IMR-90 (cell line): ENCODE results near the gene RAB1A. TPM values are rescaled to one million over a fixed set of nuclear protein-coding genes. Genes with fewer than 3 reads are reported as not detected.

ENCODE experiments used
- ATAC-seq: fragments of 200-7000 bp; cut with Tn5 transposase; 2 replicates; pipeline ENCODE4 v1.9.1; 2020; ENCODE audit warnings: low read depth, mild to moderate bottlenecking, moderate library complexity
- BruUV-seq: library from RNA; stranded (reverse); fragments of 400-500 nt; replicated peaks from 2 replicates; lab custom pipeline; 2021; lab: Mats Ljungman, UMichigan
- CTCF ChIA-PET: fragments of 300-600 bp; formaldehyde crosslinking; extraction: SDS; loops from one replicate; lab custom pipeline; 2021; ENCODE audit warnings: antibody characterized with exemption; lab: Yijun Ruan, JAX
- POLR2A ChIA-PET: fragments of 300-600 bp; sonication (Branson Sonifier 250); formaldehyde crosslinking; loops from one replicate; lab custom pipeline; 2022; ENCODE audit warnings: antibody characterized with exemption; ENCODE audit not compliant: unreplicated experiment; lab: Charles Lee
- DNase-seq: peaks from one replicate; pipeline ENCODE4 v3.0.0; 2013
- H2AFZ ChIP-seq: replicated peaks from 2 replicates; pipeline ENCODE3; 2013; ENCODE audit warnings: low read length, mild to moderate bottlenecking; ENCODE audit not compliant: poor library complexity
- H2AK5ac ChIP-seq: 2 replicates; pipeline ENCODE4 v1.6.1; 2013; ENCODE audit warnings: low read depth, low read length, inconsistent platforms
- H2AK9ac ChIP-seq: replicated peaks from 2 replicates; pipeline ENCODE3; 2013; ENCODE audit warnings: mild to moderate bottlenecking, low read depth, low read length, moderate library complexity; ENCODE audit not compliant: poor library complexity
- H2BK120ac ChIP-seq: 2 replicates; pipeline ENCODE4 v1.6.1; 2013; ENCODE audit warnings: low read depth, low read length, inconsistent platforms
- H2BK15ac ChIP-seq: 3 replicates; pipeline ENCODE4 v1.6.1; 2013; ENCODE audit warnings: low read depth, low read length, inconsistent platforms
- H2BK20ac ChIP-seq: 2 replicates; pipeline ENCODE4 v1.6.1; 2013; ENCODE audit warnings: low read depth, mild to moderate bottlenecking, inconsistent platforms, low read length, moderate library complexity
- H2BK5ac ChIP-seq: 2 replicates; pipeline ENCODE4 v1.6.1; 2013; ENCODE audit warnings: mild to moderate bottlenecking, low read depth, low read length, inconsistent platforms; ENCODE audit not compliant: poor library complexity, severe bottlenecking
- H3K14ac ChIP-seq: replicated peaks from 2 replicates; pipeline ENCODE4 v1.6.1; 2013; ENCODE audit warnings: low read depth, low read length, inconsistent platforms
- H3K18ac ChIP-seq: 2 replicates; pipeline ENCODE4 v1.6.1; 2013; ENCODE audit warnings: low read depth, low read length, control low read depth
- H3K23ac ChIP-seq: 2 replicates; pipeline ENCODE4 v1.6.1; 2013; ENCODE audit warnings: low read depth, low read length, inconsistent platforms
- H3K27ac ChIP-seq: 2 replicates; pipeline ENCODE4 v1.5.1; 2013; ENCODE audit warnings: mild to moderate bottlenecking, control low read depth, low read length; ENCODE audit not compliant: insufficient read depth
- H3K27me3 ChIP-seq: 2 replicates; pipeline ENCODE4 v1.6.1; 2013; ENCODE audit warnings: low read length; ENCODE audit not compliant: control insufficient read depth, insufficient read depth
- H3K36me3 ChIP-seq: 2 replicates; pipeline ENCODE4 v1.6.1; 2013; ENCODE audit warnings: low read length, mixed read lengths; ENCODE audit not compliant: control insufficient read depth, insufficient read depth
- H3K4ac ChIP-seq: 2 replicates; pipeline ENCODE4 v1.6.1; 2013; ENCODE audit warnings: low read depth, low read length, inconsistent platforms
- H3K4me1 ChIP-seq: 2 replicates; pipeline ENCODE4 v1.6.1; 2013; ENCODE audit warnings: low read length, mixed read lengths; ENCODE audit not compliant: control insufficient read depth, insufficient read depth
- H3K4me2 ChIP-seq: 2 replicates; pipeline ENCODE4 v1.6.1; 2013; ENCODE audit warnings: low read depth, mild to moderate bottlenecking, control low read depth, low read length, moderate library complexity
- H3K4me3 ChIP-seq: 2 replicates; pipeline ENCODE4 v1.5.1; 2013; ENCODE audit warnings: low read depth, mild to moderate bottlenecking, control low read depth, low read length, moderate library complexity; ENCODE audit not compliant: insufficient read depth
- H3K56ac ChIP-seq: 2 replicates; pipeline ENCODE4 v1.6.1; 2013; ENCODE audit warnings: low read length, inconsistent platforms; ENCODE audit not compliant: insufficient read depth; ENCODE audit errors: extremely low read depth
- H3K79me1 ChIP-seq, 2 experiments: 2 replicates each; pipeline ENCODE4 v1.6.1; 2013; ENCODE audit warnings: low read length in 2 of 2, inconsistent platforms in 1 of 2, low read depth in 1 of 2
- H3K9ac ChIP-seq: 2 replicates; pipeline ENCODE4 v1.6.1; 2013; ENCODE audit warnings: low read depth, low read length, control low read depth
- H3K9me1 ChIP-seq: 2 replicates; pipeline ENCODE4 v1.6.1; 2013; ENCODE audit warnings: low read length, inconsistent platforms; ENCODE audit not compliant: insufficient read depth
- H3K9me3 ChIP-seq: 2 replicates; pipeline ENCODE4 v1.6.1; 2013; ENCODE audit warnings: low read length; ENCODE audit not compliant: control insufficient read depth, insufficient read depth
- H4K20me1 ChIP-seq: 2 replicates; pipeline ENCODE4 v1.6.1; 2013; ENCODE audit warnings: low read length, inconsistent platforms; ENCODE audit not compliant: insufficient read depth
- H4K5ac ChIP-seq: 2 replicates; pipeline ENCODE4 v1.6.1; 2013; ENCODE audit warnings: mild to moderate bottlenecking, low read depth, low read length, control low read depth
- H4K8ac ChIP-seq, 2 experiments: 2 replicates each; pipeline ENCODE4 v1.6.1; 2013; ENCODE audit warnings: low read depth in 2 of 2, low read length in 2 of 2, control low read depth in 1 of 2, inconsistent platforms in 1 of 2
- H4K91ac ChIP-seq: 2 replicates; pipeline ENCODE4 v1.6.1; 2013; ENCODE audit warnings: low read depth, low read length, inconsistent platforms; ENCODE audit not compliant: insufficient read depth
- MAZ ChIP-seq: IDR thresholded peaks from 2 replicates; pipeline ENCODE4 v1.6.1; 2012; ENCODE audit warnings: low read depth, mild to moderate bottlenecking, low read length, improper control_type of control experiment, moderate library complexity, borderline replicate concordance
- MXI1 ChIP-seq: IDR thresholded peaks from 2 replicates; pipeline ENCODE4 v1.6.1; 2012; ENCODE audit warnings: low read depth, mild to moderate bottlenecking, low read length, moderate library complexity, borderline replicate concordance
- WGBS, 2 experiments: methylation state at CpG; one replicate each; pipeline versions ENCODE4 v1.1.5 to v1.1.7; 2013; ENCODE audit warnings: missing lambda C conversion rate in 2 of 2; ENCODE audit not compliant: insufficient read length in 1 of 2; ENCODE audit errors: extremely low coverage in 2 of 2; 5-methylcytosine and 5-hydroxymethylcytosine counted together
- dilution Hi-C: fragments of 300-500 bp; cut with HindIII; formaldehyde crosslinking; loops from one replicate; pipeline ENCODE4 v1.14.3; 2018; ENCODE audit warnings: low sequenced_read_pairs; ENCODE audit not compliant: unreplicated experiment
- in situ Hi-C: fragments of 300-500 bp; cut with MboI; formaldehyde crosslinking; loops from 3 replicates; pipeline ENCODE4 v1.14.3; 2019; ENCODE audit warnings: low sequenced_read_pairs, inconsistent platforms, mixed read lengths
- intact Hi-C: fragments of 100-400 bp; cut with micrococcal nuclease; formaldehyde crosslinking; loops from 2 replicates; pipeline ENCODE4 v1.10.0; 2022
- polyA plus RNA-seq, 3 experiments: library from polyadenylated mRNA; depleted of rRNA; stranded (reverse); fragments of >200 nt; gene quantifications; 2 replicates each; pipeline ENCODE4 v1.2.3, GENCODE V29; 2012; ENCODE audit warnings: low replicate concordance in 1 of 3
- total RNA-seq: library from RNA; depleted of rRNA; stranded (reverse); fragments of >200 nt; gene quantifications from 2 replicates; pipeline ENCODE4 v1.2.3, GENCODE V29; 2012
- TF ChIP-seq, protein P1 (sequence below): conservative IDR thresholded peaks from 2 replicates; pipeline ENCODE4 v1.5.1; 2012; ENCODE audit warnings: mild to moderate bottlenecking, low read depth, low read length, improper control_type of control experiment

Gene RAB1A
- total and polyA plus RNA-seq, 2 of the 4 experiments (the other 2 are of a cell fraction) = 114 to 169 TPM

DNA sequence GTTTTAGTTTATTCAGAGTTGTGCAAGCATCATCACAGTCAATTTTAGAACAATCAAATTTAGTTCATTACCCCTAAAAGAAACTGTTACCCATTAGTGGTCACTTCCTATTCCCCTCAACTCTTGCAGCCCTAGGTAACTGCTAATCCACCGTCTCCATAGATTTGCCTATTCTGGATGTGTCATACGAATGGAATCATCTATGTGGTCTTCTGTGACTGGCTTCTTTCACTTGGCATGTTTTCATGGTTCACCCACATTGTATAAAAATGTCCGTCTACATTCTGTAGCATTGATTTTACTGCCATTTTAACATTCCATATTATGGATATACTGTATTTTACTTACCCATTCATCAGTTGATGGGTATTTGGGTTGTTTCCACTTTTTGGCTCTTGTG, 79.0 kb downstream of the RAB1A start:
- Histone ChIP-seq H3K27me3 (peaks cover 6% of the 10 kb centered on the region), H4K8ac (no peak overlapping the region), H3K79me1 (no peaks in the 10 kb centered on the region), H3K9me1 (0 out of 2 replicates have a peak, but pooled peaks cover 2% of the 10 kb centered on the region), H3K4me3 (no peak overlapping the region), H2BK5ac (no peak overlapping the region), H3K27ac (no peak overlapping the region), H3K18ac (no peak overlapping the region), H3K4me1 (no peaks in the 10 kb centered on the region), H2AFZ (no peak overlapping the region), H3K36me3 (no peaks in the 10 kb centered on the region), H4K91ac (no peak overlapping the region), H2BK15ac (no peak overlapping the region), H2AK9ac (no peak overlapping the region), H4K20me1 (no peaks in the 10 kb centered on the region), H3K23ac (no peak overlapping the region), H3K4me2 (no peak overlapping the region), H2BK20ac (no peak overlapping the region), H4K5ac (no peak overlapping the region), H3K9me3 (peaks cover 4% of the 10 kb centered on the region), H3K9ac (no peak overlapping the region), H2BK120ac (no peak overlapping the region), H3K56ac (no peak overlapping the region), H3K14ac (no peak overlapping the region), H2AK5ac (no peak overlapping the region), H3K4ac (no peak overlapping the region)
- ATAC-seq = no peak
- in situ Hi-C loops (loop anchor here (25.0 kb wide), 1 partner anchor 511 kb away; no protein-coding TSS in a partner anchor), intact Hi-C loops (no loop called here), dilution Hi-C loops (no loop called here)
- ChIA-PET POLR2A (no interaction called here), CTCF (interaction anchor here (1.2 kb wide), 1 partner anchor 11 kb away, joined by 3 read pairs; no protein-coding TSS in a partner anchor)
- DNase-seq = peak; percentile 41
- BruUV-seq = no TSS peak
- TF ChIP-seq, protein P1, sequence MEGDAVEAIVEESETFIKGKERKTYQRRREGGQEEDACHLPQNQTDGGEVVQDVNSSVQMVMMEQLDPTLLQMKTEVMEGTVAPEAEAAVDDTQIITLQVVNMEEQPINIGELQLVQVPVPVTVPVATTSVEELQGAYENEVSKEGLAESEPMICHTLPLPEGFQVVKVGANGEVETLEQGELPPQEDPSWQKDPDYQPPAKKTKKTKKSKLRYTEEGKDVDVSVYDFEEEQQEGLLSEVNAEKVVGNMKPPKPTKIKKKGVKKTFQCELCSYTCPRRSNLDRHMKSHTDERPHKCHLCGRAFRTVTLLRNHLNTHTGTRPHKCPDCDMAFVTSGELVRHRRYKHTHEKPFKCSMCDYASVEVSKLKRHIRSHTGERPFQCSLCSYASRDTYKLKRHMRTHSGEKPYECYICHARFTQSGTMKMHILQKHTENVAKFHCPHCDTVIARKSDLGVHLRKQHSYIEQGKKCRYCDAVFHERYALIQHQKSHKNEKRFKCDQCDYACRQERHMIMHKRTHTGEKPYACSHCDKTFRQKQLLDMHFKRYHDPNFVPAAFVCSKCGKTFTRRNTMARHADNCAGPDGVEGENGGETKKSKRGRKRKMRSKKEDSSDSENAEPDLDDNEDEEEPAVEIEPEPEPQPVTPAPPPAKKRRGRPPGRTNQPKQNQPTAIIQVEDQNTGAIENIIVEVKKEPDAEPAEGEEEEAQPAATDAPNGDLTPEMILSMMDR = no peak
- TF ChIP-seq MAZ (no peak), MXI1 (no peak)
- 40% methylated on average over 1 of the region's 3 CpGs; no CpG with 5 or more reads in 1 of the 2 experiments for WGBS, 2 experiments
